ENCODE measurements around the gene EXOC6B.

EXOC6B gene

GRCh38 chr2:72744049-72744448 is 81.8 kb downstream of the EXOC6B start:
- DNase-seq (ENCODE audit: extremely low read depth in 1 of 2, low read depth in 1 of 2): no peak

- no peak for DNase-seq (ENCODE audit: extremely low read depth in 1 of 2, low read depth in 1 of 2)
Measured at GRCh38 chr2:72743481-72743880, 82.4 kb downstream of the EXOC6B start.

GRCh38 chr2:72738096-72738495 is 87.7 kb downstream of the EXOC6B start:
- DNase-seq (ENCODE audit: extremely low read depth in 1 of 2, low read depth in 1 of 2): no peak

GRCh38 chr2:72734432-72734831 is 91.4 kb downstream of the EXOC6B start:
- DNase-seq (ENCODE audit: extremely low read depth in 1 of 2, low read depth in 1 of 2): no peak

GRCh38 chr2:72731116-72731515 is 94.7 kb downstream of the EXOC6B start:
- no peak for DNase-seq (ENCODE audit: extremely low read depth in 1 of 2, low read depth in 1 of 2)

GRCh38 chr2:72727356-72727755 is 98.5 kb downstream of the EXOC6B start:
- no peak for DNase-seq (ENCODE audit: extremely low read depth in 1 of 2, low read depth in 1 of 2)

- no peak for DNase-seq (ENCODE audit: extremely low read depth in 1 of 2, low read depth in 1 of 2)
Measured at GRCh38 chr2:72723769-72724370, 102.0 kb downstream of the EXOC6B start.

- DNase-seq (ENCODE audit: extremely low read depth in 1 of 2, low read depth in 1 of 2): no peak
Measured at GRCh38 chr2:72722492-72723070, 103.3 kb downstream of the EXOC6B start.

- no peak for DNase-seq (ENCODE audit: extremely low read depth in 1 of 2, low read depth in 1 of 2)
Measured at GRCh38 chr2:72719416-72719815, 106.4 kb downstream of the EXOC6B start.

GRCh38 chr2:72718876-72719275 is 107.0 kb downstream of the EXOC6B start:
- DNase-seq (ENCODE audit: extremely low read depth in 1 of 2, low read depth in 1 of 2): no peak

GRCh38 chr2:72716601-72717000 is 109.2 kb downstream of the EXOC6B start:
- DNase-seq (ENCODE audit: extremely low read depth in 1 of 2, low read depth in 1 of 2): no peak

GRCh38 chr2:72713857-72714256 is 112.0 kb downstream of the EXOC6B start:
- DNase-seq (ENCODE audit: extremely low read depth in 1 of 2, low read depth in 1 of 2): no peak

- DNase-seq (ENCODE audit: extremely low read depth in 1 of 2, low read depth in 1 of 2): no peak
Measured at GRCh38 chr2:72712977-72713376, 112.9 kb downstream of the EXOC6B start.

- no peak for DNase-seq (ENCODE audit: extremely low read depth in 1 of 2, low read depth in 1 of 2)
Measured at GRCh38 chr2:72712304-72712703, 113.5 kb downstream of the EXOC6B start.

- DNase-seq (ENCODE audit: extremely low read depth in 1 of 2, low read depth in 1 of 2): no peak
Measured at GRCh38 chr2:72710418-72711152, 115.2 kb downstream of the EXOC6B start.

GRCh38 chr2:72708236-72708635 is 117.6 kb downstream of the EXOC6B start:
- DNase-seq (ENCODE audit: extremely low read depth in 1 of 2, low read depth in 1 of 2): no peak

GRCh38 chr2:72698300-72698699 is 127.5 kb downstream of the EXOC6B start:
- DNase-seq (ENCODE audit: extremely low read depth in 1 of 2, low read depth in 1 of 2): no peak

- no peak for DNase-seq (ENCODE audit: extremely low read depth in 1 of 2, low read depth in 1 of 2)
Measured at GRCh38 chr2:72696559-72696958, 129.3 kb downstream of the EXOC6B start.

GRCh38 chr2:72695676-72696075 is 130.2 kb downstream of the EXOC6B start:
- no peak for DNase-seq (ENCODE audit: extremely low read depth in 1 of 2, low read depth in 1 of 2)

GRCh38 chr2:72694715-72695496 is 130.9 kb downstream of the EXOC6B start:
- DNase-seq (ENCODE audit: extremely low read depth in 1 of 2, low read depth in 1 of 2): no peak

- DNase-seq (ENCODE audit: extremely low read depth in 1 of 2, low read depth in 1 of 2): no peak
Measured at GRCh38 chr2:72689579-72690195, 136.1 kb downstream of the EXOC6B start.
